Choroid plexus epithelial cell (primary cell): ENCODE data around the gene ITGBL1.

ENCODE experiments used
- DNase-seq: peaks from one replicate; pipeline ENCODE4 v3.0.0-alpha.2; 2010; ENCODE audit warnings: low read depth
- H3K4me3 ChIP-seq: 2 replicates; pipeline ENCODE4 v1.5.1; 2011; ENCODE audit warnings: low read depth, mild to moderate bottlenecking, control low read depth, low read length, moderate library complexity
- TF ChIP-seq, protein P1 (sequence below): conservative IDR thresholded peaks from 2 replicates; pipeline ENCODE4 v1.5.1; 2011; ENCODE audit warnings: low read depth, mild to moderate bottlenecking, control low read depth, inconsistent platforms, low read length, moderate library complexity

The ITGBL1 gene

DNA sequence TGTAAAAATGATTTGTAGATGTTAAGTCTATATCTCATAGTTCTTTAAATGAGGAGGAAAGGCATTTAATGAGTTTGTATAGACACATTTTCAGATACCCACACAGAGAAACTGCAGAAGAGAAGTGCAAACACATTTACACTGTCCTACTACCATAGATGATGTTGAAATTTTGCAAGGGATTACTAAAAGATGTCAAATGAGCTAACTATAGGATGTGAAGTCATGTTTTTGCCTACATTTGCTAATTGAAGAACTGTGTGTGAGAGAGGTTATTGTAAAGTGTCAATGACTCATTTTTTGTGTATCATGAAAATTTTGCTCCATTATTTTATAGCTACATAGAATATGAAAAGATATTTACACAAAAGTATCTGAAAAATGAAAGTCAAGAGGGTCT is 178.9 kb downstream of the ITGBL1 start:
- H3K4me3 ChIP-seq: no peak overlapping the region
- TF ChIP-seq, protein P1, sequence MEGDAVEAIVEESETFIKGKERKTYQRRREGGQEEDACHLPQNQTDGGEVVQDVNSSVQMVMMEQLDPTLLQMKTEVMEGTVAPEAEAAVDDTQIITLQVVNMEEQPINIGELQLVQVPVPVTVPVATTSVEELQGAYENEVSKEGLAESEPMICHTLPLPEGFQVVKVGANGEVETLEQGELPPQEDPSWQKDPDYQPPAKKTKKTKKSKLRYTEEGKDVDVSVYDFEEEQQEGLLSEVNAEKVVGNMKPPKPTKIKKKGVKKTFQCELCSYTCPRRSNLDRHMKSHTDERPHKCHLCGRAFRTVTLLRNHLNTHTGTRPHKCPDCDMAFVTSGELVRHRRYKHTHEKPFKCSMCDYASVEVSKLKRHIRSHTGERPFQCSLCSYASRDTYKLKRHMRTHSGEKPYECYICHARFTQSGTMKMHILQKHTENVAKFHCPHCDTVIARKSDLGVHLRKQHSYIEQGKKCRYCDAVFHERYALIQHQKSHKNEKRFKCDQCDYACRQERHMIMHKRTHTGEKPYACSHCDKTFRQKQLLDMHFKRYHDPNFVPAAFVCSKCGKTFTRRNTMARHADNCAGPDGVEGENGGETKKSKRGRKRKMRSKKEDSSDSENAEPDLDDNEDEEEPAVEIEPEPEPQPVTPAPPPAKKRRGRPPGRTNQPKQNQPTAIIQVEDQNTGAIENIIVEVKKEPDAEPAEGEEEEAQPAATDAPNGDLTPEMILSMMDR: no peak
- no peak for DNase-seq

DNA sequence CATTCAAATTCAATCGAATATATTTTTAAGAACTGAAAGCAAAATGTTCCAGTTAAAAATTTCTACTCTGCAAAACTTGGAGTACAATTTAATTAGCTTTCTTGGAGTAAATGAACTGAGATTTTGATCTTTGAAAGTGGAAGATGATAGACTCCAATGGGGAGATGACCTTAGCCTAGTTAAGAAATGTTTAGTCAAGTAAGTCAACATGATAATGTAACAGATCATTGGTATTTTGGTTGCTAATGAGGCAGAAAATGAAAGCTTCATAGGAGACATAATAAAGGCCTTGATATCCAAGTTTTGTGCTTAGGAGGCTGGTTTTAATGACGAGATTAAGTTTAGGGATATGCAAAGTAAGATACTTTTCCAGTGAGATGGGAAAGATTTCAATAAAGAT is 181.7 kb downstream of the ITGBL1 start:
- TF ChIP-seq, protein P1: no peak

DNA sequence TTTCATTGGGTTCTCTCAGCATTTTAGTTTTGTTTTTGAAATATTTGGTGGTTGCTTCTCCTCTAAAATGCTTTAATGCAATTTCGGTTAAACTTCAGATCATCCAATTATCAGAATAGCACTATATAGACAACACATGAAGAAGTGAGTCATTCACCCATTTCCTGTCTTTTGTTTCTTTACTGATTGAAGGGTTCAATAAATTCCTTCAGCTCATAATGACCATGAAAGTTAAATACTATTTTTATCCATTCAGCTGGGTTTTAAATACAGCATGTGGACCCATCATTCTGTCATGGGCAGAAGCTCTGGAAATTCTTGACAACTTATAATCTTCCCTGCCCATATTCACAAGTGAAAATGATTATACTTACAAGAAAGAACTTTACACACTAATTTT is 187.2 kb downstream of the ITGBL1 start:
- no peak for DNase-seq
- H3K4me3 ChIP-seq: no peak overlapping the region

More for the DNA sequence above, 181.7 kb downstream of the ITGBL1 start:
- no peak overlapping the region for H3K4me3 ChIP-seq
- no peak for DNase-seq

DNA sequence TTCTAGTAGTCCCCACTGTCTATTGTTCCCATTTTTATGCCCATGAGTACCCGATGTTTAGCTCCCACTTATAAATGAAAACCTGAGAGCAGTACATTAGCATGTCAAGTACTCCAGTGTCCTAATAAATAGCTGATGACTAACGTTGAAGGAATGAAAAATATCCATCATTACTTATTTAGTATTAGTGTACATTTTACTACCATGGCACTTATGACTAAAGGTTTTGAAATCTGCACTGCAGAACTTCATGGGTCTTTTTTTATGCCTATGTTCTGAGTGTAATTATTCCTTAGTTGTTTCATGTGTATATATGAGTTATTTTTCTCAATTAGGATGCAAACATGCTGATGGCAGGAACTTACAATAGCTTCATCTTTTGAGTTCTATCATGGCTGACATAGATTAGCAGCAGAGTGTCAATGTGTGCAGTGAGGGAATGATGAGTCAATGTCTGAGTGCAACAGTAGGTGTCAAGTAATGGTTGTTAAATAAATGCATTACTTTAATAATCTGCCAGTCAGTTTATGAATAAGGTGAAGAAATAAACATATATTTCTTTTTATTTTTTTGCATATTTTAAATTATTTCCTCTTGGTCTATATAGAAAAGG is 188.4 kb downstream of the ITGBL1 start:
- peak; percentile 87 for DNase-seq
- no peak overlapping the region for H3K4me3 ChIP-seq
- TF ChIP-seq, protein P1: no peak

More for the DNA sequence above, 187.2 kb downstream of the ITGBL1 start:
- TF ChIP-seq, protein P1: no peak

DNA sequence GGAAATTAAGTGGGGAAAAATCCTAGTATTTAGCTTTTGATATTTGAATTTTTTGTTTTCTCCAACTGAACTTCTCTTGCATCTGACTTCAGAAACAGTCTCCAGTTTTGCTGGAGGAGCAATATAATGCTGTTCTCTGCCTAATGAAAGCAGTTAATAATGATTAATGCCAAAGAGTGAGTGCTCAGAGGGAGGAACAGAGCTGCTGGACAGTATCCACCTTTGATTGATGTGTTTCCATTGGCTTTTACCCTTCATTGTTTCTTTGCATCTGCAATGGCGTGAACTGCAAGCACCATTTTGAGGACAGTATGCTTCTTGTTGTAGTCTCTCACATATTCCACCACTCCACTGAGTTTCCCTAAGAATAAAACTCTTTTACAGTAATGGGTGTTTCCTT is 193.4 kb downstream of the ITGBL1 start:
- no peak for DNase-seq
- H3K4me3 ChIP-seq: no peak overlapping the region
- TF ChIP-seq, protein P1: no peak

DNA sequence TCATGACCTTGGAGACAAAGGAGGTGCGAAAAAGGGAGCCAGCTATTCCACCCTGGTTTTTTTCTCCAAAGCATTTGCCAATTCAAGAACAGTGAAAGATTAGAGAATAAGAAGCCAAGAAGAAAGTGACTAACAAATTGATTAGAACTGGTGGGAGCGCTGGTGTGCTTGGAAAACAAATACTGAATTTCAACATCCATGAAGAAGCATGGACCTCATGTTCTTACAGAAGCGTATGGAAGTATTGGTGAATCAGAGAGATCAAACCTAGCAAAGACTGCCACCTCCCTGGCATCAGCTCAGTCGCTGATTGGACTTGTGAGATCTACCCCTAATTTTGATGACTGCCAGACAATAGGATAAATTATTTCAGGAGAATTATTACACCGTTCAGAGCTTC is 195.3 kb downstream of the ITGBL1 start:
- H3K4me3 ChIP-seq: no peak overlapping the region
- no peak for DNase-seq
- TF ChIP-seq, protein P1: no peak

DNA sequence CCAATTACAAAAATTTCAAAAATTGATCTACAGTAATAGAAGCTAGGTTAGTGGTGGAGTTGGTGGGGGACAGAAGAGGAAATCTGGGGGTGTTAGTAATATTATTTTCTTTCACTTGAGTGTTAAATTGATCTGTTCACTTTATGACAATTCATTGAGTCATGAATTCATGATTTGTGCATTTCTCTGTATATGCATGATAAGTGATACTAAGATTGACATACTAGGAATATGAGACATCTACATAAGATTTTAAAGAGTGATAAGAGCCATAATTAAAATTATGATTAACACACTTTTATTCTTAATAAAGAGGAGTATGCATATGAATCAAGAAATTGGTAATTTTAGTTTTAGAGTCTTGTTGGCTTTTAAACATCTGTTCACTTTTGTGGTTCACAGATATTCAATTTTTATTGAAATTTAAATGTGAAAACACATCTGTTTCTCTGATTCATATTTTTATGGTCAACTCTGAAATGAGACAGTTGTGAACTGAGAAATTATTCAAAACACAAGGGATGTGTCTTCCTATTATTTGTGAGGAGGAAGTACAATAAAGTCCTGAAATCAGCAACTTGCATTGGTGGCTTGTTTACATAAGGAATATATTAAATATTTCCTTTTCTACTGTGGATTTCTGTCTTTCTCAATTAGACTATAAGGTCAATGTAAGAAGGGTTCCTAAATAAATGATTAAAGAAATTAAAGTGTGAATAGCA is 196.5 kb downstream of the ITGBL1 start:
- H3K4me3 ChIP-seq: no peak overlapping the region
- DNase-seq: no peak
- TF ChIP-seq, protein P1: no peak
